H1 (cell line): ENCODE measurements around the gene ST8SIA4.

Experiments
- CHD2 ChIP-seq: IDR thresholded peaks from 2 replicates; pipeline ENCODE4 v1.6.1; 2012; ENCODE audit warnings: low read length, improper control_type of control experiment
- EZH2 ChIP-seq: fragments of 200-600 bp; sonication (generic); IDR thresholded peaks from 2 replicates; pipeline ENCODE4 v1.7.1; 2012; ENCODE audit warnings: low read depth, mild to moderate bottlenecking, moderate library complexity, low read length, inconsistent platforms; ENCODE audit not compliant: severe bottlenecking
- TF ChIP-seq, protein P1 (sequence below), 3 experiments: IDR thresholded peaks; 1 replicate in 2 of 3; 2 replicates in 1 of 3; pipeline versions ENCODE4 v1.5.1 to v1.6.1; 2011; ENCODE audit warnings: low read length in 3 of 3, mild to moderate bottlenecking in 3 of 3, inconsistent platforms in 2 of 3, low read depth in 1 of 3, moderate library complexity in 1 of 3; ENCODE audit not compliant: insufficient read depth in 1 of 3; ENCODE audit errors: control extremely low read depth in 1 of 3

GRCh38 chr5:100913298-100913697 is 10.2 kb upstream of the ST8SIA4 start:
- TF ChIP-seq EZH2 (no peak), CHD2 (no peak)
- TF ChIP-seq, protein P1, sequence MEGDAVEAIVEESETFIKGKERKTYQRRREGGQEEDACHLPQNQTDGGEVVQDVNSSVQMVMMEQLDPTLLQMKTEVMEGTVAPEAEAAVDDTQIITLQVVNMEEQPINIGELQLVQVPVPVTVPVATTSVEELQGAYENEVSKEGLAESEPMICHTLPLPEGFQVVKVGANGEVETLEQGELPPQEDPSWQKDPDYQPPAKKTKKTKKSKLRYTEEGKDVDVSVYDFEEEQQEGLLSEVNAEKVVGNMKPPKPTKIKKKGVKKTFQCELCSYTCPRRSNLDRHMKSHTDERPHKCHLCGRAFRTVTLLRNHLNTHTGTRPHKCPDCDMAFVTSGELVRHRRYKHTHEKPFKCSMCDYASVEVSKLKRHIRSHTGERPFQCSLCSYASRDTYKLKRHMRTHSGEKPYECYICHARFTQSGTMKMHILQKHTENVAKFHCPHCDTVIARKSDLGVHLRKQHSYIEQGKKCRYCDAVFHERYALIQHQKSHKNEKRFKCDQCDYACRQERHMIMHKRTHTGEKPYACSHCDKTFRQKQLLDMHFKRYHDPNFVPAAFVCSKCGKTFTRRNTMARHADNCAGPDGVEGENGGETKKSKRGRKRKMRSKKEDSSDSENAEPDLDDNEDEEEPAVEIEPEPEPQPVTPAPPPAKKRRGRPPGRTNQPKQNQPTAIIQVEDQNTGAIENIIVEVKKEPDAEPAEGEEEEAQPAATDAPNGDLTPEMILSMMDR (IDR thresholded peaks at IDR 0.05; ENCODE audit: control extremely low read depth in 1 of 3, insufficient read depth in 1 of 3, low read depth in 1 of 3, low read length in 3 of 3): no peak
